22Rv1 (cell line): ENCODE measurements around the gene CCK.

ENCODE experiments used
- CTCF ChIP-seq: fragments of 450-650 bp; IDR thresholded peaks from 2 replicates; pipeline ENCODE4 v1.5.1; 2017; ENCODE audit warnings: mild to moderate bottlenecking
- ZFX ChIP-seq: fragments of 450-650 bp; IDR thresholded peaks from 2 replicates; pipeline ENCODE4 v1.6.1; 2017; ENCODE audit warnings: antibody characterized with exemption, borderline replicate concordance

GRCh38 chr3:42262525-42262924 lies 3.5 kb downstream of the CCK start:
- TF ChIP-seq CTCF, result no peak
- TF ChIP-seq ZFX, result no peak
